Suprapubic skin (tissue), 4 donors: ENCODE data around the gene KCNMB2.

ENCODE experiments used
- CTCF ChIP-seq, 2 donors: fragments of 200-600 bp in 1 of 2; fragments of 450-650 bp in 1 of 2; sonication (generic) in 1 of 2; IDR thresholded peaks; one replicate each; pipeline ENCODE4 v1.5.1; 2016 to 2019; ENCODE audit warnings: antibody characterized with exemption in 2 of 2, mild to moderate bottlenecking in 1 of 2, moderate library complexity in 1 of 2
- POLR2A ChIP-seq, 2 donors: fragments of 450-650 bp; IDR thresholded peaks; one replicate each; pipeline ENCODE4 v1.6.1; 2017; ENCODE audit warnings: antibody characterized with exemption in 2 of 2, mild to moderate bottlenecking in 2 of 2, moderate library complexity in 2 of 2
- POLR2AphosphoS5 ChIP-seq, 3 donors: sonication (generic); formaldehyde crosslinking; IDR thresholded peaks; one replicate each; pipeline ENCODE4 v1.6.1; 2017; ENCODE audit warnings: antibody characterized with exemption in 3 of 3

- no peak for TF ChIP-seq CTCF (IDR thresholded peaks at IDR 0.05)
- no peak for TF ChIP-seq POLR2AphosphoS5 (IDR thresholded peaks at IDR 0.05)
- TF ChIP-seq POLR2A (IDR thresholded peaks at IDR 0.05): no peak
These were observed 225.2 kb downstream of the KCNMB2 start for GRCh38 chr3:178761461-178761860.
